Ammon's horn (tissue), 1 donor: Measurements from ENCODE around the gene WDR19.
"Not testable (repeated sequence)": the region's sequence is repeated elsewhere in the genome, so short reads cannot be mapped to it uniquely, and the experiment has no call there.

ENCODE experiments used
- DNase-seq: peaks from one replicate; pipeline ENCODE4 v3.0.0-alpha.2; 2016; ENCODE audit warnings: low spot score

The WDR19 gene

DNA sequence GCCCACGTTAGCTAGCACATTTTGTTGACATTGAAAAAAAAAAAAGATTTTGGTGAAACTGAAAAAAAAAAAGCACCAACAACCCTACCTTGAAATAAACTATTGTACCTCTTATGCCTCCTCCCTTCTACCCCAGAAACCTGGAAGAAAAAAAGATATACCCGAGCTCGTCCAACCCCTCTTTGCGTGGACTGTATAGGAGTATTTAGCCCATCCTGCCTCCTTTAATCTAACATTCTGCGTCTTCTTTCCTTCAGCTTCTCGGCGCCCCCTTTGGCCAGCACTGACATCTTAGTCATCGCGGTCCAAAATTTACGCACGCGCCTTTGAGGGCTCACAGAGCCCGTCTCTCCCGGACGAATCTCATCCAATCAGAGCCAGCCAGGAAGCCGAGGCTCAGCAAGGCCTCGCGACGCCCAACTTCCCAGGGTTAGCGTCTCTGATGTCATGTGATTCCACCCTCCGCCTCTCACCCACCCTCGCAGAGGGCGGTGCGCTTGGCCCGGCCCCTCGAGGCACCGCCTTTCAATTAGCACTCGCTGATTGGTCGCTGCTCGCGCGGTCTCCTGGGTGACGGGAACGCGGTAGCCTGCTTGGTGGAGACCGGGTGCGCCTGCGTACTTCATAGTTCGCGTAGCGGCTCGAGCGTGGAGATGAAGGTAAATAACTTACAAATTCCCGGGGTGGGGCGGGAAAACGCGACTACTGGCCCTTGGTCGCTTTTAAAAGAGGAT, at the start of gene WDR19:
TSS of gene WDR19 (plus strand) at position 625 of the 734 bp plus-strand sequence. CDS start at position 654, 29 bp downstream.
- DNase-seq = peak; percentile 100

DNA sequence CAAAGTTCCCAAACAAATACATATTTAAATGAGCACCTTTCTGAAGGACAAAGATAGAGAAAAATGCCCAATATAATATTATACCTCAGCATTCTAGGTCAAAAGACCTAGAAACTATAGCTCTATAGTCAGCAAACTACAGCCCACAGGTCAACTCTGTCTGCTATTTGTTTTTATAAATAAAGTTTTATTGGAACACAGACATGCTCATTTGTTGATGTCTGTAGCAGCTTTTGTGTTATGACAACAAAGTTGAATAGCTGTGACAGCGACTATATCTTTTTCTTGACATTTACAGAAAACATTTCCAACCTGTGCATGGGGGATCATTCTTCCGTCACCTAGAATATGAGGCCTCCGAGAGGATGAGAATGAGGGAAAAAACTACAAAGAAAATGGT, 48.7 kb upstream of the WDR19 start:
- DNase-seq = no peak

DNA sequence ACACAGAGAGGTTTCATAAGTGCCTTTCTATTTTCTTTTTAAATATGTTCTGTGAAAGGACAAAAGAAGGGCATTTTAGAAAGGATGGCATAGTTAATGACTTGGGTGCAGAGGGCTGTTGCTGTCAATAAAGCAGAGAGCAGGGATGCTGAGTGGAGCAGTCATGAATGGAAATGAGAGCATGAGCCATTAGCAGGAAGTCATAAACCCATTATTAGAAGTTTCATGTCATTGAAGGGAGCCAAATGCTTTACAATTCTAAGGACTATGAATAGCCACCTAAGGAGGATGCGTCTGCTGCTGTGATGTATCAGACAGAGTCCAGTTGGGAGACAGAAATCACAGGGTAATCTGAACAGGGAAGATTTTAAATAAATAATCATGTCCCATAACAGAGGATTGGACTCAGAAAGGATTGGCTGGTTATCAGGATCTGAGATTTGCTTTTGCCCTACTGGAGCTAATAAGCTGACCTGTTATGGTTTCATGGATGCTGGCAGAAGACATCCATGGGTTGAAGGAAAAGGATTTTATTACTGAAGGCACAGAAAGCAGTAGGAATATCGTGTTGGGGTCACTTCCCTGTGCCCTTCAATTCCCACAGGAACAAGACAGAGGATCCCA, 47.5 kb upstream of the WDR19 start:
- DNase-seq = no peak

DNA sequence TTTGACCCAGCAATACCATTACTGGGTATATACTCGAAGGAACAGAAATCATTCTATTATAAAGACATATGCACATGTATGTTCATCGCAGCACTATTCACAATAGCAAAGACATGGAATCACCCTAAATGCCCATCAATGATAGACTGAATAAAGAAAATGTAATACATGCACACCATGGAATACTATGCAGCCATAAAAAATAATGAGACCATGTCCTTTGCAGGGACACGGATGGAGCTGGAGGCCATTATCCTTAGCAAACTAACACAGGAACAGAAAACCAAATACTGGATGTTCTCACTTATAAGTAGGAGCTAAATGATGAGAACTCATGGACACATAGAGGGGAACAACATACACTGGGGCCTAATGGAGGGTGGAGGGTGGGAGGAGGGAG, 44.1 kb upstream of the WDR19 start:
- DNase-seq = not testable (repeated sequence)

DNA sequence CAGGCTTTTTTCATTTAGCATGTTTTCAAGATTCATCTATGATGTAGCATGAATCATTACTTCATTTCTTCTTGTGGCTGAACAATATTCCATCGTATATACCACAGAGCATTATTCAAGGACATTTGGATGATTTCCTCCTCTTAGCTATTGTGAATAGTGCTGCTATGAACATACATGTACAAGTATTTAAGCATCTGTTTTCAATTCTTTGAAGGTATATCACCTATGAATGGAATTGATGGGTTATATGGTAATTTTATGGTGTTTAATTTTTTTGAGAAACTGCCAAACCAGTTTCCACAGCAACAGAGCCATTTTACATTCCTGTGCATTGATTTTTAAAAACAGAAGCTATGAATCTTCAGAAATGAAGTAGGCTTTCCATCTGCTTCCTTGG, 36.1 kb upstream of the WDR19 start:
- no peak for DNase-seq

DNA sequence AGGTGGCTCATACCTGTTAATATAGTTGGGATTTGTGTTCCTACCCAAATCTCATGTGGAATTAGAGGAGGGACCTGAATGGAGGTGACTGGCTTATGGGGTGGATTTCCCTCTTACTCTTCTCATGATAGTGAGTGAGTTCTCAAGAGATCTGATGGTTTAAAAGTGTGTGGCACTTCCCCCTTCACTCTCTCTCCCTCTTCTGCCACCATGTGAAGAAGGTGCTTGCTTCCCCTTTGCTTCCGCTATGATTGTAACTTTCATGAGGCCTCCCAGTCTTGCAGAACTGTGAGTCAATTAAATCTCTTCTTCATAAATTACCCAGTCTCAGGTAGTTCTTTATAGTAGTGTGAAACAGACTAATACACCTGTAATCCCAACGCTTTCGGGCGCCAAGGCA, 28.3 kb upstream of the WDR19 start:
- DNase-seq = no peak

DNA sequence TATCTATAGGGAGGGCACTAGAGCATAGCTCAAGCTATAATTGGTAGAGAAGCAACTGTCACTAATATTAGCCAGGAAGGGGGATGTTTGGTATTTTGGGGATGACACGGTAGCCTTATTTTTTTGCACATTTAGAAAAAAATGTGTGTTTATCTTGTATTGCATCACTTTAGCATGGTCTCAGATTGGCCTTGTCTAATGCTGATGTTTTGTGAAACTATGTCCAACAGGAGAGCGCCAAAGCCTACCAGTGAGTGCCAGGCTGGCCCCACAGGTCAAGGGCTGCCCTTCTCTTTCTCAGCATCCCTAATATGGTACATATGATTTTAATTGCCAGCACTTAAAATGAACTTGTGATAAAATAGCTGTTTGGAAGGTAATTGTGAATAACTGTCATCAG, 24.8 kb upstream of the WDR19 start:
- no peak for DNase-seq

DNA sequence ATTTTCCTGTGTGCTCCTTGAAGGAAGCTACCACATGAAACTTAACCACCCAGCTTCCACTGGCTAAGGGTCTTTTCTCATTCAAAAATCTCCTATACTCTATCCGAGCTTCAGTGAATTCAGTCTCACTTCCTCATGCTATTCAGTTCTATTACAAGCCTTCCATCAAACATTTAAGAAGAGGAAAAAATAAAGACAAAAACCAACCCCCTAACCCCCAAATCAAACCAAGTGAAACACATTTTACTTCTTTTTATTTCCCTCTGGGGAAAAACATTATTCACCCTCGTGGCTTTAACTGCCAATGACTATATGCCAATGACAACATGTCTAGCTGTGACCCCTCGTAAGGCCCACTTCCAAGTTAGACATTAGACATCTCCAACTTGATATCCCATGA, 16.2 kb upstream of the WDR19 start:
- DNase-seq = no peak

DNA sequence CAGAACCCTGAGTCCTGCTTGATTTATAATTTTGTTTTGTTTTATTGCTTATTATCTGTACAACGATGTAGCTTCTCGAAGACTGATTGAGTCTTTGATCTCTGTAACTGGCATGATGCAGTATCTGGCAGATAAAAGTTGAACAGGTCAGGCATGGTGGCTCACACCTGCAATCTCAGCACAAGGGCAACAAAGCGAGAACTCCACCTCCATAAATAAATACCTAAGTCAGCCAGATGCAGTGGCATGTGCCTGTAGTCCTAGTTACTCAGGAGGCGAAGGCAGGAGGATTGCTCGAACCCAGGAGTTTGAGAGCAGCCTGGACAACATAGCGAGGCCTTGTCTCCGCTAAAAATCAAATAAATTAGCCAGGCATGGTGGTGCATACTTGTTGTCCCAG, 15.7 kb upstream of the WDR19 start:
- no peak for DNase-seq

DNA sequence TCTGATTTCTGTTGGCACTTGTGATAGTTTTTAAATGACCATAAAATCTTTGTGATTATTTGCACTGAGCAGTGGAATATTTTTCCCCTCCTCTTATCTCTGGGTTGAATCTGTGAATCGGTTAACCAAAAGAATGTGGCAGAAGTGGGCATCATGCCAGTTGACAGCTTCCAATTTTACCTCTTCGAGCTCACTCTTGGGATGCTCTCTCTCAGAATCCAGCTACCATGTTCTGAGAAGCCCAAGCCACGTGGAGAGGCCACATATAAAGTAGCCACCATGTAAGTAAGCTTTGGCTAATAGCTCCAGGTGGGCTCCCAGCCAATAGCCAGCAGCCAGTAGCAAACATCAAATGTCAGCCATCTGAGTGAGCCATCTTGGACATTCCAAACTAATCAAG, 12.9 kb upstream of the WDR19 start:
- no peak for DNase-seq

DNA sequence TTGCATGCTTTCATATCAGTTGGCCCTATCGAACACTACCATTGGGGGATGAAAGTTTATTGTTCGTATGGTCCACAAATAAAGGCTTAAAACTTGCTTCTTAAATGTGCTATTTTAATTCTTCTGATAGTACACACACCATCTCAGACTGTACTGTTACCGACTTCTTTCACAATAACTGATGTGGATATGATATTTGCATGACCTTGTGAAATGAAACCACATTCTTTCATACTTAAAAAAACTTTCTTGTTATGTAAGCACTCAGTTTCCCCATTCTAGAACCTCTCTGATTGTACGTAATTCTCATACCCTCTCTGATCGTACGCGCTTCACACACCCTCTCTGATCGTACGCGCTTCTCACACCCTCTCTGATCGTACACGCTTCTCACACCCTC, 12.0 kb upstream of the WDR19 start:
- no peak for DNase-seq

DNA sequence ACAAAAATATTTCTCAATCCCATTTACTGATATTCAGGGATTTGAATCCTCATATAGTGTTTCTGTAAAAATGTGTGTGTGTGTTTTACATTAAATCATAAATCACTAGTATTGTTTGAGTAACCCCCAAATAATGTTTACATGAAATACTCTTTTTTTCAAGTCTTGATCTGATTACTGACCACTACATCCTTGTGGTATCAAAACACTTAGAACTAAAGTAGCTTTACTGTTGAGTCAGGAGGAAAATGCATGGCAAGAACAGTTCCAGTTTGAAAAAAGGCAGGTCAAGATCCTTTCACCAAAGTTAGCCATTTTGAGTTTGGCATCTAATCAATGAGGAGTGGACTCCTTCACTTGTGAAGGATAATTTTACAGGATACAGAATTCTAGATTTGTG, 3.6 kb upstream of the WDR19 start:
- DNase-seq = no peak

DNA sequence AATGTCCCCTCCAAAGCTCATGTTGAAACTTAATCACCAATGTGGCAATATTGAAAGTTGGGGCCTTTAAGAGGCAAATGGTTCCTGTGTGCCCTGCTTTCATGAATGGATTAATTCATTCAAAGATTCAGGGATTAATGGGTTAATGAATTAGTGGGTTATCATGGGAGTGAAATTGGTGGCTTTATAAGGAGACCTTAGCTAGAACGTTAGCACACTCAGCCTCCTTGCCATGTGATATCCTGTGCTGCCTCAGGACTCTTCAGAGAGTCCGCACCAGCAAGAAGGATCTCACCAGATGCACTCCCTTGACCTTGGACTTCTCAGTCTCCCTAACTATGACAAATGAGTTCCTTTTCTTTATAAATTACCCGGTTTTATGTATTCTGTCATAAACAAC, 2.6 kb upstream of the WDR19 start:
- no peak for DNase-seq

DNA sequence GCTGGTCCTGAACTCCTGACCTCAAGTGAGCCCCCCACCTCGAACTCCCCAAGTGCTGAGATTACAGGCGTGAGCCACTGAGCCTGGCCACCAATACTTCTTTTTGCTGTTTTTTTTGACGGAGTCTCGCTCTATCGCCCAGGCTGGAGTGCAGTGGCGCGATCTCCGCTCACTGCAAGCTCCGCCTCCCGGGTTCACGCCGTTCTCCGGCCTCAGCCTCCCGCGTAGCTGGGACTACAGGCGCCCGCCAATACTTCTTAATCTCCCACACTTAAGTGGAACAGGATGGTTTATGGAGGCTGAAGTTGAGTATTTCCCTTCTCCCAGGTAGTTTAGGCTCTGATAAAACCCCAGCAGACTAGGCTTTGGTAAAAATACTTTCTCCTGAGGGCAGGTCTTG, 1.7 kb upstream of the WDR19 start:
- DNase-seq = not testable (repeated sequence)

DNA sequence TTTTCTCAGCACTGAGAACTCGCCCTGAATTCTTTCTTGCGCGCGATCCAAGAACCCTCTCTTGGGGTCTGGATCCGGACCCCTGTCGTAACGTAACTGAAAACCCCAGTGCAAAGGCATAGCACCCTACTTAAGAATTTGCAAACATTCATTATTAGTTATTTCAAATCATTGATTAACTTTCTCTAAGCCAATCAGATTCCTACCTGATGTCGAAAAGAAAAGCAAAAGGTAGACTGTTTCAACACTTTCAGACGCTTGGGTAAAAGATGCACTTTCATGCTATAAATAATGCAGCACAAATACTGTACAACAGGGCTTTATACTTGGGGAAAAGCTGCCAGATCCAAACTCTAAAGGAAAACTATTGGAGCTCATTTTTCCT, 817 bp upstream of the WDR19 start:
- no peak for DNase-seq

DNA sequence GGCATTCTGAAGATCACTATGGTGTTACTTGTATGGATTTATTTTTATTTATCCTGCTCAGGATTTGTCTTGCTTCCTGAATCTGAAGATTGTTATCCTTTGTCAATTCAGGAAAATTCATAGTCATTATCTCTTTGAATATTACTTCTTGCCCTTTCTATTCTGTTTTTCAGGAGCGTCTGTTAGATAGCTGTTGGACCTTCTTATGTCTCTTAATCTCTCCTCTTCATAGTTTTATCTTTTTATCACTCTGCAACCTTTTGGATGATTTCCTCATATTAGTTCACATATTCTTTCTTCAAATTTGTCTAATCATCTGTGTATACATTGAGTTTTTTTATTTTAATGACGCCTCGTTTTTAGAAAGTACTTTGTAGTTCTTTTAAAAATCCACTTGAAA, 19.6 kb downstream of the WDR19 start:
- no peak for DNase-seq

DNA sequence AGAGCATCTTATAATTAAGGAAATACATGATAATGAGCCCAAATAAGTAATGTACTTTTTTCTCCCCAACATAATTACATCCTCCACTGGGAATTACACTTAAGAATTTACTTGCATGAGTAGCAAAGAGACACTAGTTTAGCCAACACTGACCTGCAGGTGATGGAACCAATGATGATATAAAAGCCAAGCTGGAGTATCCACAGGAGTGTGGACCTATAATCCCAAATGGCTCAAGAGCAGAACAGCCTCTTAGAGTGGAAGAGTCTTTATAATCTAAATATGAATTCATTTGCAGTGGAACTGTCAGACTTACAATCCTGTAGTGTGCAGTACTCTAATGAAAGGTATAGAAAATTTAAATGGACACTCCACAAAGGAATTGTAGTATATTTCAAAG, 22.2 kb downstream of the WDR19 start:
- DNase-seq = no peak

DNA sequence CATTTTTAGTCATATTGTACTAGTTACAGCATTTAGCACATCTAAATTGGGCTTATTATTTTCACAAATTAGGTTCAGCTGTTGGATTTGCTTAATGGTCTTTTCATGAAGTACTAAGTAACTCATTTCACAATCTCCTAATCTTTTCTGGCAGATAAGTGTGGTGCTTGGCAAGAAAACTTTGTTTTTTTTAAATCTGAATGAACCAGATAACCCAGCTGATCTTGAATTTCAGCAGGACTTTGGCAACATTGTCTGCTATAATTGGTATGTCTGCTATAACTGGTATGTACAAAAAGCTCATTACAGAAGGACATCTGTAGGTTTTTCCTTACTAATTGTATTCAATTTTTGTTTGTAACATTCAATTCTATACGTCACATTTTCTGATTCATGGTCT, 22.7 kb downstream of the WDR19 start:
- DNase-seq = no peak

DNA sequence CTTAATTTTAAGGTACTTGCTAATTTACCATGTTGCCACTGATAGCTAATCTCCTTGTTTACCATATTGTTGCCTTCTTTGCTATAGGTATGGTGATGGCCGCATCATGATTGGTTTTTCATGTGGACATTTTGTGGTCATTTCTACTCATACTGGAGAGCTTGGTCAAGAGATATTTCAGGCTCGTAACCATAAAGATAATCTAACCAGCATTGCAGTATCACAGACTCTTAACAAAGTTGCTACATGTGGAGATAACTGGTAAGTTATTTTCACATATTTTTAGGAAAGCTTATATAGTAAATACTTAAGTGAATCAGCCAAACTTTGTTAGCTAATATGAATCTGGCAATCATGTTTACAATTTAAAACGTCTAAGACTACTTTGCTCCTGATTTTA, 23.1 kb downstream of the WDR19 start:
- no peak for DNase-seq

DNA sequence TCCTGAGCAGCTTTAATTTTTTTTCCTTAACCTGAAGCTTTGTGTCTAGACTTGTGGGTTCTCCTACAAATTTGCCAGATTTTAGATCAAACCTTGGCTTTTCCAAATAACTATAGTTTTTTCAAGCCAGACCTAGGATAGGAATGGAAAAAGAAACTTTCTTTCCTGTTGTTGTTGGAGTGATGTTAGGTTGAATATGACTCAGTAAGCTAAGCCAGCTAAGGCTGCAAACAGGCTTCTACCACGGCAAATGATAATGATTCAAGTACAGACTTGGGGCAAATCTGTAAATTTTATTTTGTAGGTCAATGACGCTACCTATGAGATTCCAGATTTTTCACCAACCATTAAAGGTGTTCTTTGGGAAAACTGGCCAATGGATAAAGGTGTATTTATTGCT, 45.6 kb downstream of the WDR19 start:
- no peak for DNase-seq

DNA sequence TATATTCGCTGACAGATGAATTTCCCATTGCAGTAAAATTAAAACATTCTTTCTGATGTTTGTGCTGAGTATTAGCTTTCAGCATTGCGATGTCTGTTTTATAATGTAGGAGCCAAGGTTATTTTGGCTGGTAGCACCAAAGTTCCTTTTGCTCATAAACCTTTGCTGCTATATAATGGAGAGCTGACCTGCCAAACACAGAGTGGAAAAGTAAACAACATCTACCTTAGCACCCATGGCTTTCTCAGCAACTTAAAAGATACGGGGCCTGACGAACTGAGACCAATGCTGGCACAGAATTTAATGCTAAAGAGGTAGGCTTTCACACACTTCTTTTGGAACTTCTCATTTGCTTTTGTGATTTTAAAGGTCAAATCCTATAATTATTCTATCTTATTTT, 46.0 kb downstream of the WDR19 start:
- DNase-seq = no peak

DNA sequence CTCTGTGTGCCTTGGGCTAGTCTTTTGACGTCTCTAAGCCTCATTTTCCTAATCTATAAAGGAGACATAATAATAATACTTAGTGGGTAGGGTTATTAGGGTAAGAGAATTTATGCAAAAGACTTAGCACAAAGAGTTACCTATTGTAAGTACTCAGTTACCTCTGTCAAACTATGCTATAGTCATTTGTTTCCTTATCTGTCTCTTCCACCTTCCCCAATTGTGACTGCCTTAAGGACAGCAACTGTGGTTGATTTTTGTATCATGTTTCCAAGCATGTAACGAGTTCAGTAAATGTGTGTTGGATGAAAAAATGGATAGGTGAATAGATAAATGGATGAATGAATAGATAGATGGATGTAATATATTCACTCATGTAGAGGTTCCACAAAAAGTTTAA, 48.1 kb downstream of the WDR19 start:
- no peak for DNase-seq

DNA sequence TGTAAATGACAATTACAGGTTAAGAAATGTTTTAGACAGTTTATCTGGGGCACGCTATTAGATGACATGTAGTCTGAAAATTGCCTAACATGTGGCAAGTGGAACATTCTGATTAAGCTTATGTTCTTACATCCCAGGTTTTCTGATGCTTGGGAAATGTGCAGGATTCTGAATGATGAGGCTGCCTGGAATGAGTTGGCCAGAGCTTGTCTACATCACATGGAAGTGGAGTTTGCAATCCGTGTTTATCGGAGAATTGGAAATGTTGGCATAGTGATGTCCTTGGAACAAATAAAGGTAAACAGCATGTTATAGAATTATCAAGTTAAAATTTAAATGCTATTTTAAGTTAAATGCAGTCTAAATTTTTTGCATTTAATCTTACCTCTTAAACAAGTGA, 49.3 kb downstream of the WDR19 start:
- no peak for DNase-seq

DNA sequence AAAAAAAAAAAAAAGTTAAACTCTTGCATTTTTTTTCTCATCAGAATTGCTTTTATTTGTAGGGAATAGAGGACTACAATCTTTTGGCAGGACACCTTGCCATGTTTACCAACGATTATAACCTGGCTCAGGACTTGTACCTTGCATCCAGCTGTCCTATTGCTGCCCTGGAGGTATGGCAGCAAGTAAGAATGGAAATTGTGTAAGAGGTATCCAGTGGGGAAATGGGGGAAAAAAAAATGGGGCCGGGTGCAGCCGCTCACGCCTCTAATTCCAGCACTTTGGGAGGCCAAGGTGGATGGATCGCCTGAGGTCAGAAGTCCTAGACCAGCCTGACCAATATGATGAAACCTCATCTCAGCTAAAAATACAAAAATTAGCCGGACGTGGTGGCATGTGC, 49.8 kb downstream of the WDR19 start:
- no peak for DNase-seq
